Hepatocyte (in vitro differentiated cells): ENCODE measurements around the gene AFAP1. TPM values are rescaled to one million over a fixed set of nuclear protein-coding genes. Genes with fewer than 3 reads are reported as not detected.

Experiments used
- DNase-seq: peaks from one replicate; pipeline ENCODE4 v3.0.0-alpha.2; 2016; ENCODE audit warnings: low spot score
- H2AFZ ChIP-seq: fragments of 200-600 bp; sonication (generic); 2 replicates; pipeline ENCODE4 v1.6.0; 2016; ENCODE audit warnings: antibody characterized with exemption, mild to moderate bottlenecking
- H3K27ac ChIP-seq: fragments of 200-600 bp; sonication (generic); 2 replicates; pipeline ENCODE4 v1.5.1; 2016; ENCODE audit warnings: mild to moderate bottlenecking
- H3K27me3 ChIP-seq: fragments of 200-600 bp; sonication (generic); 2 replicates; pipeline ENCODE4 v1.6.1; 2016
- H3K36me3 ChIP-seq: fragments of 200-600 bp; sonication (generic); replicated peaks from 2 replicates; pipeline ENCODE4 v1.5.1; 2016; ENCODE audit warnings: low read depth; ENCODE audit not compliant: insufficient read depth
- H3K4me1 ChIP-seq: fragments of 200-600 bp; sonication (generic); 2 replicates; pipeline ENCODE4 v1.5.1; 2016; ENCODE audit warnings: mild to moderate bottlenecking, moderate library complexity; ENCODE audit not compliant: insufficient read depth
- H3K4me2 ChIP-seq: fragments of 200-600 bp; sonication (generic); 2 replicates; pipeline ENCODE4 v1.6.0; 2016
- H3K4me3 ChIP-seq: fragments of 200-600 bp; sonication (generic); 2 replicates; pipeline ENCODE4 v1.5.1; 2016; ENCODE audit warnings: mild to moderate bottlenecking
- H3K79me2 ChIP-seq: fragments of 200-600 bp; sonication (generic); 2 replicates; pipeline ENCODE4 v1.6.0; 2017; ENCODE audit warnings: mild to moderate bottlenecking
- H3K9me2 ChIP-seq: fragments of 200-600 bp; sonication (generic); replicated peaks from 2 replicates; pipeline ENCODE4 v1.6.0; 2017; ENCODE audit warnings: mild to moderate bottlenecking; ENCODE audit not compliant: insufficient read depth
- H3K9me3 ChIP-seq: fragments of 200-600 bp; sonication (generic); 2 replicates; pipeline ENCODE4 v1.5.1; 2016; ENCODE audit warnings: low read depth, mild to moderate bottlenecking
- H4K20me1 ChIP-seq: fragments of 200-600 bp; sonication (generic); 2 replicates; pipeline ENCODE4 v1.6.0; 2016; ENCODE audit warnings: mild to moderate bottlenecking; ENCODE audit not compliant: insufficient read depth, poor library complexity, severe bottlenecking
- CTCF ChIP-seq: fragments of 200-600 bp; sonication (generic); IDR thresholded peaks from 2 replicates; pipeline ENCODE4 v1.5.1; 2016; ENCODE audit warnings: antibody characterized with exemption, mild to moderate bottlenecking; ENCODE audit not compliant: poor library complexity
- EZH2 ChIP-seq: fragments of 200-600 bp; sonication (generic); IDR thresholded peaks from 2 replicates; pipeline ENCODE4 v1.6.1; 2016; ENCODE audit warnings: antibody characterized with exemption, mild to moderate bottlenecking, borderline replicate concordance
- EZH2phosphoT487 ChIP-seq: fragments of 200-600 bp; sonication (generic); IDR thresholded peaks from one replicate; pipeline ENCODE4 v1.6.1; 2018; ENCODE audit warnings: antibody characterized with exemption, mild to moderate bottlenecking, low read depth, moderate library complexity; ENCODE audit not compliant: unreplicated experiment, severe bottlenecking
- WGBS: methylation state at CpG from one replicate; pipeline ENCODE4 v1.1.6; 2016; ENCODE audit warnings: low lambda C conversion rate; ENCODE audit errors: missing lambda C conversion rate; 5-methylcytosine and 5-hydroxymethylcytosine counted together
- polyA plus RNA-seq: library from polyadenylated mRNA; unstranded; fragments of >200 nt; fragmentation: Nextera tagmentation; extraction: Ambion mirVana; gene quantifications from 2 replicates; pipeline ENCODE4 v1.2.1, GENCODE V29; 2016
- total RNA-seq: library from RNA; depleted of rRNA; stranded (reverse); fragments of >200 nt; gene quantifications from 2 replicates; pipeline ENCODE4 v1.2.3, GENCODE V29; 2014

AFAP1 gene
- total and polyA plus RNA-seq, 2 experiments from 2014 or later = 9.3 to 16.2 TPM

- no peaks in the 10 kb centered on the region for H3K36me3 ChIP-seq
- 96% methylated on average over 10 of the region's 10 CpGs for WGBS
- TF ChIP-seq EZH2 (no peak), EZH2phosphoT487 (no peak), CTCF (no peak)
- peaks cover 14% of the 10 kb centered on the region for H3K4me1 ChIP-seq
- no peaks in the 10 kb centered on the region for H3K9me3 ChIP-seq
- H3K4me2 ChIP-seq = no peak overlapping the region
- H4K20me1 ChIP-seq = no peaks in the 10 kb centered on the region
- no peak overlapping the region for H2AFZ ChIP-seq
- no peaks in the 10 kb centered on the region for H3K27me3 ChIP-seq
- H3K4me3 ChIP-seq = no peak overlapping the region
- no peak overlapping the region for H3K27ac ChIP-seq
- no peak for DNase-seq
- no peaks in the 10 kb centered on the region for H3K79me2 ChIP-seq
- H3K9me2 ChIP-seq = no peaks in the 10 kb centered on the region
These were observed 138.7 kb downstream of the AFAP1 start for GRCh38 chr4:7801001-7801400.

- Histone ChIP-seq H3K79me2 (no peaks in the 10 kb centered on the region), H3K27ac (no peak overlapping the region), H3K4me1 (peaks cover 8% of the 10 kb centered on the region), H3K27me3 (no peaks in the 10 kb centered on the region), H3K9me2 (no peaks in the 10 kb centered on the region), H3K36me3 (no peaks in the 10 kb centered on the region), H3K4me2 (no peak overlapping the region), H3K4me3 (no peak overlapping the region), H4K20me1 (no peaks in the 10 kb centered on the region), H2AFZ (no peak overlapping the region), H3K9me3 (no peaks in the 10 kb centered on the region)
- TF ChIP-seq EZH2phosphoT487 (no peak), EZH2 (no peak), CTCF (no peak)
- WGBS = 96% methylated on average over 22 of the region's 22 CpGs
- no peak for DNase-seq
These were observed 139.3 kb downstream of the AFAP1 start for GRCh38 chr4:7800410-7800809.

GRCh38 chr4:7799736-7800135 is 139.9 kb downstream of the AFAP1 start:
- H3K27ac ChIP-seq = no peak overlapping the region
- H4K20me1 ChIP-seq = no peaks in the 10 kb centered on the region
- H3K9me3 ChIP-seq = no peaks in the 10 kb centered on the region
- no peak for DNase-seq
- H3K9me2 ChIP-seq = no peaks in the 10 kb centered on the region
- peaks cover 1% of the 10 kb centered on the region for H3K4me1 ChIP-seq
- no peak overlapping the region for H3K4me3 ChIP-seq
- H3K4me2 ChIP-seq = no peak overlapping the region
- 96% methylated on average over 5 of the region's 5 CpGs for WGBS
- no peak overlapping the region for H2AFZ ChIP-seq
- no peaks in the 10 kb centered on the region for H3K36me3 ChIP-seq
- H3K27me3 ChIP-seq = no peaks in the 10 kb centered on the region
- H3K79me2 ChIP-seq = no peaks in the 10 kb centered on the region
- TF ChIP-seq CTCF (no peak), EZH2phosphoT487 (no peak), EZH2 (no peak)

- no peaks in the 10 kb centered on the region for H3K9me2 ChIP-seq
- H2AFZ ChIP-seq = no peak overlapping the region
- no peak for DNase-seq
- no peak for TF ChIP-seq CTCF
- H4K20me1 ChIP-seq = no peaks in the 10 kb centered on the region
- no peaks in the 10 kb centered on the region for H3K4me1 ChIP-seq
- no peaks in the 10 kb centered on the region for H3K27me3 ChIP-seq
- no peak overlapping the region for H3K4me2 ChIP-seq
- WGBS = 97% methylated on average over 11 of the region's 11 CpGs
- H3K27ac ChIP-seq = no peak overlapping the region
- no peaks in the 10 kb centered on the region for H3K79me2 ChIP-seq
- no peaks in the 10 kb centered on the region for H3K36me3 ChIP-seq
- H3K4me3 ChIP-seq = no peak overlapping the region
- no peaks in the 10 kb centered on the region for H3K9me3 ChIP-seq
These were observed 140.4 kb downstream of the AFAP1 start for GRCh38 chr4:7799306-7799705.
